ENCODE results near the gene LRRC9.

DNA sequence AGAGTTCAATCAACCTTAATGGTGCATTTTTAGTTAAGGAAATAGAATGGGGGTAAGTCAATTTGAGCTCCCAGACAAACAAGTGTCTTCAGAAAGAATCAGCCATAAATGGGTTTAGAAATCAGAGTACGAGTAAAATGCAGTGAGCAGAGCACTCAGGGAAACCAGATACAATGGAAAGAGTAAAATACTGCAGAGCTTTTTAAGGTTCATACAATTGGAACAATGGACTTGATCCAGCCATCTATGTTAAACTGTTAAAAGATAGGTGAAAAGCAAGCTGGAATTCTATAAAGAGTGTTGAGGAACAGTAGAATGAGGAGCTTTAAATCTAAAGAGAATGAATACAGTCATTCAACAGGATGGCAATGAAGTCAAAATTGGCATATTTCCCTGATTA, 147.9 kb downstream of the LRRC9 start:
- TF ChIP-seq POLR2AphosphoS5 (IDR thresholded peaks at IDR 0.05), result no peak
- no peak for TF ChIP-seq POLR2A (IDR thresholded peaks at IDR 0.05)
